Measurements from ENCODE around the gene INKA2.

Gene INKA2

DNA sequence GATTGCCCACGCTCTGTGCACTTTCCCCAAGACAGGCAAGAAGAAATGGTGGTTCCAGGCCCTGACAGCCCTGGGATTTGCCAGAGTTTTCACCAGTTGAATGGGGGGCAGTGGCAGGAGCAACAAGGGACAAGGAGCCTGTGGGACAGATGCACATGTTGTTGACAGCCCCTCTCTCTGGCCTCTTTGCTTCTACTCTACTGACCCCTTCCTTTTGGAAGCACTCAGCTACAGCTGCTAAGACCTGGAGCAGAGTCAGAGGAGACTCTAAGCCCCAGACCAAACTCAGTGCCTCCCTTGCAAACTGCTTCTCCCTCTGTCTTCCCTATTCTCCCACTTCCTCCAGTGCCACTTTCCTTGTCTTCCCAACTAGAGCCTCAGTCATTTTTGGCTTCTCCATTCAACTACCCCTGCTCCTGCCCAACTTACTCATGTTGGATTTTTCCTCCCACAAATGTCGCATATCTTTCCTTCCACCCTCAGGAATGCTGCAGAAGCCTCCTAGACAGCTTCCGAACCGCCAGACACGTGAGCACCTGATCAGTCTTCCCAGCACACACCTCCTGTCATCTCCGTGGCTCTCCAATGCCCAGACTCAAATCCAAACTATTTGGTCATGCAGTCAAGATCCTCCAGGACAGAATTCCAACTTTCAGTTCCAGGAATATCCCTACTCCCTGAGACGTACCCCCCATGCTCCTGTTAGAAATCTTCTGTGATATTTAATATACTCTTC, 9.1 kb downstream of the INKA2 start:
- ATAC-seq, result no peak
- TF ChIP-seq RARB (CRISPR knock-in tag; IDR thresholded peaks at IDR 0.05), result no peak
- no peak for TF ChIP-seq TCF4 (CRISPR knock-in tag; IDR thresholded peaks at IDR 0.05; ENCODE audit: borderline replicate concordance)
- no peak for TF ChIP-seq ESRRG (CRISPR knock-in tag; IDR thresholded peaks at IDR 0.05)

DNA sequence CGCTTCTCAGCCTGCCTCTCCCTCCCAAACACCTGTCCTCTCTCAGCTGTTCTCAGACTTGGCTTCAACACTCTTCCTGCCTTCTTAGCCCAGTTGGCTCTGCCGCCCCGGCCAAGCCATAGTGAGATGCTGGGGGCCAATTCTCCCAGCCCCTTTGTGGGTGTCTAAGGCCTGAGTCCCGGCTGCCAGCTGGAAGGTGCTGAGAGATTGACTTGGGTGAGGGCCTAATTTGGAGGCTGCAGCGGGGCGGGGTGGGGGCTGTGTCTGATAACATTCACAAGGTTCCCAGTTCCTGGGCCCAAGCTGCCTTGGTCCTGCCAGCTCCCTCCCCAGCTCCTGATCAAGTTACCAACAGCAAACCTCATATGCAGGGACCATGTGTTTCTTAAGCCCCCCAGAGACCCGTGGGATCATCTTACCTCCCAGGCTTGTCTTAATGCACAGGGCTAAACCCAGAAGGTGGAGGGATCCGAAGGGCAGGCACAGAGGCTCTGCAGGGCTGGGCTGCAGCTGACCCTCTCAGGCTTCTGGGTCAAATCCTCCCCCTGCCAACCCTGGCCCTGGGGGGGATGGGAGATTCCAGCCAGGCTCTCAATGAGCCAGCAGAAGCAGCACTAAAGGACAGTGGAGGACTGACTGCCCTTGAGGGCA, 9.8 kb downstream of the INKA2 start:
- TF ChIP-seq TCF4 (CRISPR knock-in tag; IDR thresholded peaks at IDR 0.05; ENCODE audit: borderline replicate concordance) (no peak), ZC3H10 (CRISPR knock-in tag; IDR thresholded peaks at IDR 0.05) (no peak)
- ATAC-seq, result no peak

DNA sequence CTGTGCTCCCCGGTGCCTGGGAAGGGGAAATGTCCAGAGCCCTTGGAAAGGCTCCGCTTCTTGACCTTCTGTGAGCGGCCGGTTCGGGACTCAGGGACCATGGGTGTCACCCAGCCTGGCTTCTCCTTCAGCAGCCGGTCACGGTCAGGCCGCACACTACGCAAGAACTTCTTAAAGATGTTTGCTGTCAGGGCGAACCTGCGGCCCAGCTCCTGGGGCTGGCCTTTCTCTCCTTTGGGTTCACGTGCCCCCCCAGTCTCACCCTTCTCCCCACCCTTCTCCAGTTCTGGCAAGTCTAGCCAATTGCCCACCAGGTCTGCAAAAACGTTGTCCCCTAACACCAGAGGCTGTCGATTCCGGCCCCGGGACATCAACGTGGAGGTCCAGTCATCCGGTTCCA, 12.1 kb downstream of the INKA2 start:
- TF ChIP-seq OSR1 (CRISPR knock-in tag; IDR thresholded peaks at IDR 0.05) (no peak), ZC3H10 (CRISPR knock-in tag; IDR thresholded peaks at IDR 0.05) (no peak), CSDC2 (CRISPR knock-in tag; IDR thresholded peaks at IDR 0.05) (no peak), SNAI2 (CRISPR knock-in tag; IDR thresholded peaks at IDR 0.05) (no peak), ESRRG (CRISPR knock-in tag; IDR thresholded peaks at IDR 0.05) (no peak)
- TF ChIP-seq, protein P1, sequence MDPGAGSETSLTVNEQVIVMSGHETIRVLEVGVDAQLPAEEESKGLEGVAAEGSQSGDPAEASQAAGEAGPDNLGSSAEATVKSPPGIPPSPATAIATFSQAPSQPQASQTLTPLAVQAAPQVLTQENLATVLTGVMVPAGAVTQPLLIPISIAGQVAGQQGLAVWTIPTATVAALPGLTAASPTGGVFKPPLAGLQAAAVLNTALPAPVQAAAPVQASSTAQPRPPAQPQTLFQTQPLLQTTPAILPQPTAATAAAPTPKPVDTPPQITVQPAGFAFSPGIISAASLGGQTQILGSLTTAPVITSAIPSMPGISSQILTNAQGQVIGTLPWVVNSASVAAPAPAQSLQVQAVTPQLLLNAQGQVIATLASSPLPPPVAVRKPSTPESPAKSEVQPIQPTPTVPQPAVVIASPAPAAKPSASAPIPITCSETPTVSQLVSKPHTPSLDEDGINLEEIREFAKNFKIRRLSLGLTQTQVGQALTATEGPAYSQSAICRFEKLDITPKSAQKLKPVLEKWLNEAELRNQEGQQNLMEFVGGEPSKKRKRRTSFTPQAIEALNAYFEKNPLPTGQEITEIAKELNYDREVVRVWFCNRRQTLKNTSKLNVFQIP (CRISPR knock-in tag; IDR thresholded peaks at IDR 0.05; ENCODE audit: borderline replicate concordance, low read depth), result no peak
- TF ChIP-seq, protein P2, sequence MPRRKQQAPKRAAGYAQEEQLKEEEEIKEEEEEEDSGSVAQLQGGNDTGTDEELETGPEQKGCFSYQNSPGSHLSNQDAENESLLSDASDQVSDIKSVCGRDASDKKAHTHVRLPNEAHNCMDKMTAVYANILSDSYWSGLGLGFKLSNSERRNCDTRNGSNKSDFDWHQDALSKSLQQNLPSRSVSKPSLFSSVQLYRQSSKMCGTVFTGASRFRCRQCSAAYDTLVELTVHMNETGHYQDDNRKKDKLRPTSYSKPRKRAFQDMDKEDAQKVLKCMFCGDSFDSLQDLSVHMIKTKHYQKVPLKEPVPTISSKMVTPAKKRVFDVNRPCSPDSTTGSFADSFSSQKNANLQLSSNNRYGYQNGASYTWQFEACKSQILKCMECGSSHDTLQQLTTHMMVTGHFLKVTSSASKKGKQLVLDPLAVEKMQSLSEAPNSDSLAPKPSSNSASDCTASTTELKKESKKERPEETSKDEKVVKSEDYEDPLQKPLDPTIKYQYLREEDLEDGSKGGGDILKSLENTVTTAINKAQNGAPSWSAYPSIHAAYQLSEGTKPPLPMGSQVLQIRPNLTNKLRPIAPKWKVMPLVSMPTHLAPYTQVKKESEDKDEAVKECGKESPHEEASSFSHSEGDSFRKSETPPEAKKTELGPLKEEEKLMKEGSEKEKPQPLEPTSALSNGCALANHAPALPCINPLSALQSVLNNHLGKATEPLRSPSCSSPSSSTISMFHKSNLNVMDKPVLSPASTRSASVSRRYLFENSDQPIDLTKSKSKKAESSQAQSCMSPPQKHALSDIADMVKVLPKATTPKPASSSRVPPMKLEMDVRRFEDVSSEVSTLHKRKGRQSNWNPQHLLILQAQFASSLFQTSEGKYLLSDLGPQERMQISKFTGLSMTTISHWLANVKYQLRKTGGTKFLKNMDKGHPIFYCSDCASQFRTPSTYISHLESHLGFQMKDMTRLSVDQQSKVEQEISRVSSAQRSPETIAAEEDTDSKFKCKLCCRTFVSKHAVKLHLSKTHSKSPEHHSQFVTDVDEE (CRISPR knock-in tag; IDR thresholded peaks at IDR 0.05), result no peak
- TF ChIP-seq, protein P3, sequence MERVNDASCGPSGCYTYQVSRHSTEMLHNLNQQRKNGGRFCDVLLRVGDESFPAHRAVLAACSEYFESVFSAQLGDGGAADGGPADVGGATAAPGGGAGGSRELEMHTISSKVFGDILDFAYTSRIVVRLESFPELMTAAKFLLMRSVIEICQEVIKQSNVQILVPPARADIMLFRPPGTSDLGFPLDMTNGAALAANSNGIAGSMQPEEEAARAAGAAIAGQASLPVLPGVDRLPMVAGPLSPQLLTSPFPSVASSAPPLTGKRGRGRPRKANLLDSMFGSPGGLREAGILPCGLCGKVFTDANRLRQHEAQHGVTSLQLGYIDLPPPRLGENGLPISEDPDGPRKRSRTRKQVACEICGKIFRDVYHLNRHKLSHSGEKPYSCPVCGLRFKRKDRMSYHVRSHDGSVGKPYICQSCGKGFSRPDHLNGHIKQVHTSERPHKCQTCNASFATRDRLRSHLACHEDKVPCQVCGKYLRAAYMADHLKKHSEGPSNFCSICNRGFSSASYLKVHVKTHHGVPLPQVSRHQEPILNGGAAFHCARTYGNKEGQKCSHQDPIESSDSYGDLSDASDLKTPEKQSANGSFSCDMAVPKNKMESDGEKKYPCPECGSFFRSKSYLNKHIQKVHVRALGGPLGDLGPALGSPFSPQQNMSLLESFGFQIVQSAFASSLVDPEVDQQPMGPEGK (CRISPR knock-in tag; IDR thresholded peaks at IDR 0.05; ENCODE audit: borderline replicate concordance), result no peak
- no peak for ATAC-seq

DNA sequence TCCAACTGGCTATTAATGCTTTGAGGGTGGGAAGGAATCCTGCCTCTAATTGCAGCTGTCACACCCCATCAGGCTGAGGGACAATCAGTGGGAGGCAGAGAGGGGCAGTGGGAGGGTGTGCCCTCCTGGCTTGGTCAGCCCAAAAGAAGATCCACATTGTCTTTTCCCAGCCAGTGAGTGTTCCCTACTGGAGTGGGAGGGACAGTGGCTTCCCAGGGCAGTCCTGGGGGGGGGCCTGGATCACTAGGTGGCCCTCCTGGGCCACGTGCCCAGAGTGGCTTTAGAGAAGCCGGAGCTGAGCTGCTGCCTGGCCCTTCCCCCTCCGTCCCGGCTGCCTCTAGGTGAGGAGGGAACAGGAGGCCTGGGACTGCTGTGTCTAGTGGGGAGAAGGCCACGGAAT, 14.0 kb downstream of the INKA2 start:
- TF ChIP-seq CSDC2 (CRISPR knock-in tag; IDR thresholded peaks at IDR 0.05) (no peak), ZNF70 (CRISPR knock-in tag; IDR thresholded peaks at IDR 0.05) (no peak), ISL1 (CRISPR knock-in tag; IDR thresholded peaks at IDR 0.05) (no peak), ZNF565 (CRISPR knock-in tag; conservative IDR thresholded peaks at IDR 0.05; ENCODE audit: low read depth) (no peak), TCF4 (CRISPR knock-in tag; IDR thresholded peaks at IDR 0.05; ENCODE audit: borderline replicate concordance) (no peak), ESRRG (CRISPR knock-in tag; IDR thresholded peaks at IDR 0.05) (no peak), ZNF8 (CRISPR knock-in tag; IDR thresholded peaks at IDR 0.05) (no peak), GLIS3 (CRISPR knock-in tag; IDR thresholded peaks at IDR 0.05) (no peak)
- TF ChIP-seq, protein P4, sequence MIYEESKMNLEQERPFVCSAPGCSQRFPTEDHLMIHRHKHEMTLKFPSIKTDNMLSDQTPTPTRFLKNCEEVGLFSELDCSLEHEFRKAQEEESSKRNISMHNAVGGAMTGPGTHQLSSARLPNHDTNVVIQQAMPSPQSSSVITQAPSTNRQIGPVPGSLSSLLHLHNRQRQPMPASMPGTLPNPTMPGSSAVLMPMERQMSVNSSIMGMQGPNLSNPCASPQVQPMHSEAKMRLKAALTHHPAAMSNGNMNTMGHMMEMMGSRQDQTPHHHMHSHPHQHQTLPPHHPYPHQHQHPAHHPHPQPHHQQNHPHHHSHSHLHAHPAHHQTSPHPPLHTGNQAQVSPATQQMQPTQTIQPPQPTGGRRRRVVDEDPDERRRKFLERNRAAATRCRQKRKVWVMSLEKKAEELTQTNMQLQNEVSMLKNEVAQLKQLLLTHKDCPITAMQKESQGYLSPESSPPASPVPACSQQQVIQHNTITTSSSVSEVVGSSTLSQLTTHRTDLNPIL (CRISPR knock-in tag; IDR thresholded peaks at IDR 0.05; ENCODE audit: low read depth), result no peak
- TF ChIP-seq, protein P5, sequence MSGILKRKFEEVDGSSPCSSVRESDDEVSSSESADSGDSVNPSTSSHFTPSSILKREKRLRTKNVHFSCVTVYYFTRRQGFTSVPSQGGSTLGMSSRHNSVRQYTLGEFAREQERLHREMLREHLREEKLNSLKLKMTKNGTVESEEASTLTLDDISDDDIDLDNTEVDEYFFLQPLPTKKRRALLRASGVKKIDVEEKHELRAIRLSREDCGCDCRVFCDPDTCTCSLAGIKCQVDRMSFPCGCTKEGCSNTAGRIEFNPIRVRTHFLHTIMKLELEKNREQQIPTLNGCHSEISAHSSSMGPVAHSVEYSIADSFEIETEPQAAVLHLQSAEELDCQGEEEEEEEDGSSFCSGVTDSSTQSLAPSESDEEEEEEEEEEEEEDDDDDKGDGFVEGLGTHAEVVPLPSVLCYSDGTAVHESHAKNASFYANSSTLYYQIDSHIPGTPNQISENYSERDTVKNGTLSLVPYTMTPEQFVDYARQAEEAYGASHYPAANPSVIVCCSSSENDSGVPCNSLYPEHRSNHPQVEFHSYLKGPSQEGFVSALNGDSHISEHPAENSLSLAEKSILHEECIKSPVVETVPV (CRISPR knock-in tag; IDR thresholded peaks at IDR 0.05), result no peak
- no peak for ATAC-seq
